GM12801 (cell line): Measurements from ENCODE around the gene MAT2A.

Source experiments
- TF ChIP-seq, protein P1 (sequence below): IDR thresholded peaks from one replicate; pipeline ENCODE4 v1.5.1; 2011; ENCODE audit warnings: control low read depth; ENCODE audit not compliant: insufficient read length; ENCODE audit errors: extremely low read depth

MAT2A gene

DNA sequence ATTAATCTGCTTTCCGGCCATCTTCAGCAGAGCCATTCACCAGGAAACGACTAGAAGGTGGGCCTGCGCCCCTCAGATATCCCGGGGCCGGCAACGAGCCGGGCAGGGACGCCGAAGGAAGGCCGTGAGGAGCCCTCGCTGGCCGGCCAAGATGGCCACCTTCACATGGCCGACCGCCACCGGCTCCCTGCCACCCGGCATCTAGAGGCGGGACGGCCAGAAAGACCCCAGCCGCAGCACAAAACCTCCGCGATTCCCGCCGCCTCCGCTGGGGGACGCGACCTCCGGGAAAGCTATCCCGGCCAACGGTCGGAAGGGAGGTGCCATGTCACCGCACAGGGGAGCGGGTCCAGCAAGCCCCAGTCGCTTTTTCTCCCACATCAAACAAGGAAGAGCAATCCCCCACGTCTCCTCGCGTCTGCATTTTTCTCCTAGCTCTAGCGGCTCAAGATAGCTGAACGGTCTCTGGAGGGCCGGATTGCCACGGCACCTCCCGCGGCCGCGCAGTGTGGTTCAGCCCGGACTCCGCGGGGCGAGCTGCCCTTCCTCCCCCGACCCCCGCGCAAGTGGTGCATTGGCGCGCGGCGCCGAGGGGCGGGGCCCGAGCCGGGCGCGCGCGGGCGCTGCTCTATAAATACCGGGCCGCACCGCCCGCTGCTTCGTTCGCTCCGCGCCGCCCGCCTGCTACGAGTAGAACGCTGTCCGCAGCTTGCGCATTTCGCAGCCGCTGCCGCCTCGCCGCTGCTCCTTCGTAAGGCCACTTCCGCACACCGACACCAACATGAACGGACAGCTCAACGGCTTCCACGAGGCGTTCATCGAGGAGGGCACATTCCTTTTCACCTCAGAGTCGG is at the start of gene MAT2A:
MAT2A (plus strand) TSS at position 662 of the 854 bp plus-strand sequence; CDS start at position 782, 120 bp downstream.
- TF ChIP-seq, protein P1, sequence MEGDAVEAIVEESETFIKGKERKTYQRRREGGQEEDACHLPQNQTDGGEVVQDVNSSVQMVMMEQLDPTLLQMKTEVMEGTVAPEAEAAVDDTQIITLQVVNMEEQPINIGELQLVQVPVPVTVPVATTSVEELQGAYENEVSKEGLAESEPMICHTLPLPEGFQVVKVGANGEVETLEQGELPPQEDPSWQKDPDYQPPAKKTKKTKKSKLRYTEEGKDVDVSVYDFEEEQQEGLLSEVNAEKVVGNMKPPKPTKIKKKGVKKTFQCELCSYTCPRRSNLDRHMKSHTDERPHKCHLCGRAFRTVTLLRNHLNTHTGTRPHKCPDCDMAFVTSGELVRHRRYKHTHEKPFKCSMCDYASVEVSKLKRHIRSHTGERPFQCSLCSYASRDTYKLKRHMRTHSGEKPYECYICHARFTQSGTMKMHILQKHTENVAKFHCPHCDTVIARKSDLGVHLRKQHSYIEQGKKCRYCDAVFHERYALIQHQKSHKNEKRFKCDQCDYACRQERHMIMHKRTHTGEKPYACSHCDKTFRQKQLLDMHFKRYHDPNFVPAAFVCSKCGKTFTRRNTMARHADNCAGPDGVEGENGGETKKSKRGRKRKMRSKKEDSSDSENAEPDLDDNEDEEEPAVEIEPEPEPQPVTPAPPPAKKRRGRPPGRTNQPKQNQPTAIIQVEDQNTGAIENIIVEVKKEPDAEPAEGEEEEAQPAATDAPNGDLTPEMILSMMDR = no peak

- TF ChIP-seq, protein P1 = no peak
Observed at GRCh38 chr2:85490861-85491755, 47.9 kb upstream of the MAT2A start.

DNA sequence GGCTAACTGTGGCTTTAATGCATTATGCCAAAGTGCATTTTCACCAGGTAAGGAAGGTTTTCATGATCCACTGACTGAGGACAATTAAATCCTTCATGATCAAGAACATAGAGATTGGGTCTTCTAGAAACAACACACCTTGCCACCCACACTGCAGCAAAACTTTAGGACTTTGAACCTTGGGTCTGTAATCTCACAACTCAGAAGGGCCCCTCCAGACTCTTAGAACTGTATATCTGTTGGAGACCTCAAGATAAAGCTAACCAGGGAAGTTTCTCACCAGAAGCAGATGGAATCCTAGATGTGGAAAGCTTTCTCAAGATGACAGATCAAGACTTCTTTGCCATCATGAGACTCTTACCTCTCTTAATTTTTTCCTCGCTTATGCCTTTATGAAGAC is 42.5 kb upstream of the MAT2A start:
- TF ChIP-seq, protein P1 = no peak

GRCh38 chr2:85497944-85498630 is 40.9 kb upstream of the MAT2A start:
- TF ChIP-seq, protein P1 = no peak

DNA sequence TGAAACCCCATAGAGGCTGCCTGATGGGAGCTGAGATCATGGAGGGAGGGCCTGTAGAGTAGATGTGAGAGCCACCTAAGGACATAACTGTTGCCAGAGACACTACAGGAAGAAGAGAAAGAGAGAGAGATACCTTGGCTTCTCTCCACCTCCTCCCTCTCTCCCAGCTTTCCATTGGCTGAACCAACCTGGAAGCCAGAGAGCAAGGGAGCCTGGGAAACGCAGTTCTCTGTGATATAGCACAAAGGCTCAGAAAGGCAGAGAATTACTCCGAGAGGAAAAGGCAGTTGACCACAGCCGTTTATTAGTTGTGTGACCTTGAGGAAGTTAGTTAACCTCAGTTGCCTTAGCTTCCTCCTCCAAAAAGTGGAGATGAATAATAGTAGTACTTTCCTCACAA is 37.7 kb upstream of the MAT2A start:
- TF ChIP-seq, protein P1 = no peak

- TF ChIP-seq, protein P1 = no peak
Observed at GRCh38 chr2:85502720-85503119, 36.2 kb upstream of the MAT2A start.
